Keratinocyte (primary cell): ENCODE results near the gene FNDC8. TPM values are rescaled to one million over a fixed set of nuclear protein-coding genes. Genes with fewer than 3 reads are reported as not detected.

Experiments
- DNase-seq: peaks from one replicate; pipeline ENCODE4 v3.0.0-alpha.2; 2011; ENCODE audit warnings: low read depth, missing footprints, low spot score
- FAIRE-seq: peaks from 2 replicates; lab custom pipeline; 2011; peaks lifted over from hg19 to GRCh38; lab: Jason Lieb, UNC
- H2AFZ ChIP-seq: 2 replicates; pipeline ENCODE4 v1.6.0; 2012; ENCODE audit warnings: low read length, control low read depth, inconsistent platforms; ENCODE audit not compliant: control insufficient read depth
- H3K27ac ChIP-seq: 2 replicates; pipeline ENCODE4 v1.5.1; 2011; ENCODE audit warnings: low read length; ENCODE audit not compliant: control insufficient read depth, insufficient read depth
- H3K27me3 ChIP-seq: 3 replicates; pipeline ENCODE4 v1.6.0; 2011; ENCODE audit warnings: low read length; ENCODE audit not compliant: control insufficient read depth, insufficient read depth; ENCODE audit errors: extremely low read depth
- H3K36me3 ChIP-seq, 2 experiments: 2 replicates in 1 of 2; 3 replicates in 1 of 2; pipeline ENCODE4 v1.5.1; 2011; ENCODE audit warnings: low read length in 2 of 2, mild to moderate bottlenecking in 1 of 2; ENCODE audit not compliant: control insufficient read depth in 2 of 2, insufficient read depth in 2 of 2; ENCODE audit errors: extremely low read depth in 1 of 2
- H3K4me1 ChIP-seq: 3 replicates; pipeline ENCODE4 v1.5.1; 2011; ENCODE audit warnings: low read length; ENCODE audit not compliant: control insufficient read depth, insufficient read depth; ENCODE audit errors: extremely low read depth
- H3K4me2 ChIP-seq: 3 replicates; pipeline ENCODE4 v1.6.0; 2011; ENCODE audit warnings: low read depth, low read length; ENCODE audit not compliant: control insufficient read depth, insufficient read depth; ENCODE audit errors: extremely low read depth
- H3K4me3 ChIP-seq, 3 experiments: fragments of 200-600 bp in 1 of 3; sonication (generic) in 1 of 3; 2 replicates in 2 of 3; 3 replicates in 1 of 3; pipeline ENCODE4 v1.5.1; 2011 to 2016; ENCODE audit warnings: low read length in 3 of 3, mild to moderate bottlenecking in 3 of 3, control low read depth in 2 of 3, inconsistent platforms in 1 of 3, low read depth in 1 of 3, mixed read lengths in 1 of 3, mixed run types in 1 of 3, moderate library complexity in 1 of 3; ENCODE audit not compliant: control insufficient read depth in 2 of 3, insufficient read depth in 2 of 3; ENCODE audit errors: extremely low read depth in 1 of 3
- H3K79me2 ChIP-seq: 2 replicates; pipeline ENCODE4 v1.6.0; 2012; ENCODE audit warnings: low read length; ENCODE audit not compliant: control insufficient read depth, insufficient read depth
- H3K9ac ChIP-seq: 3 replicates; pipeline ENCODE4 v1.6.0; 2011; ENCODE audit warnings: low read length; ENCODE audit not compliant: control insufficient read depth, insufficient read depth; ENCODE audit errors: extremely low read depth
- H3K9me1 ChIP-seq: 3 replicates; pipeline ENCODE4 v1.6.0; 2011; ENCODE audit warnings: low read length; ENCODE audit not compliant: control insufficient read depth, insufficient read depth; ENCODE audit errors: extremely low read depth
- H3K9me3 ChIP-seq: 2 replicates; pipeline ENCODE4 v1.5.1; 2012; ENCODE audit warnings: low read depth, low read length; ENCODE audit not compliant: control insufficient read depth
- H4K20me1 ChIP-seq: 3 replicates; pipeline ENCODE4 v1.6.0; 2011; ENCODE audit warnings: low read length; ENCODE audit not compliant: control insufficient read depth, insufficient read depth; ENCODE audit errors: extremely low read depth
- EZH2 ChIP-seq: IDR thresholded peaks from one replicate; pipeline ENCODE4 v1.6.1; 2012; ENCODE audit warnings: inconsistent platforms, mild to moderate bottlenecking, low read length, moderate library complexity
- dilution Hi-C: fragments of 300-500 bp; cut with MboI; formaldehyde crosslinking; loops from one replicate; pipeline ENCODE4 v1.7.0; 2020; ENCODE audit warnings: low sequenced_read_pairs; ENCODE audit not compliant: extremely low pct_ligation_motif_present
- polyA plus RNA-seq, 5 experiments: library from polyadenylated mRNA; depleted of rRNA in 3 of 5; stranded (reverse) in 3 of 5; stranded (forward) in 1 of 5; unstranded in 1 of 5; fragments of >200 nt; gene quantifications; 1 replicate in 1 of 5; 2 replicates in 3 of 5; 3 replicates in 1 of 5; pipeline versions ENCODE4 v1.2.1 to v1.2.3, GENCODE V29; 2011 to 2012; ENCODE audit warnings: missing spikeins in 2 of 5, low read depth in 1 of 5, low replicate concordance in 1 of 5
- TF ChIP-seq, protein P1 (sequence below), 3 experiments: IDR thresholded peaks in 1 of 3; conservative IDR thresholded peaks in 1 of 3; optimal IDR thresholded peaks in 1 of 3; 2 replicates in 2 of 3; 3 replicates in 1 of 3; pipeline versions ENCODE3 to v1.5.1; 2011; ENCODE audit warnings: low read length in 3 of 3, mild to moderate bottlenecking in 3 of 3, moderate library complexity in 2 of 3, control low read depth in 1 of 3, inconsistent platforms in 1 of 3; ENCODE audit not compliant: insufficient read depth in 2 of 3; ENCODE audit errors: extremely low read depth in 1 of 3

FNDC8 gene
- polyA plus RNA-seq, 1 donor (not counting 4 experiments of a cell fraction or from before 2014, with no cell fraction given): not detected

DNA sequence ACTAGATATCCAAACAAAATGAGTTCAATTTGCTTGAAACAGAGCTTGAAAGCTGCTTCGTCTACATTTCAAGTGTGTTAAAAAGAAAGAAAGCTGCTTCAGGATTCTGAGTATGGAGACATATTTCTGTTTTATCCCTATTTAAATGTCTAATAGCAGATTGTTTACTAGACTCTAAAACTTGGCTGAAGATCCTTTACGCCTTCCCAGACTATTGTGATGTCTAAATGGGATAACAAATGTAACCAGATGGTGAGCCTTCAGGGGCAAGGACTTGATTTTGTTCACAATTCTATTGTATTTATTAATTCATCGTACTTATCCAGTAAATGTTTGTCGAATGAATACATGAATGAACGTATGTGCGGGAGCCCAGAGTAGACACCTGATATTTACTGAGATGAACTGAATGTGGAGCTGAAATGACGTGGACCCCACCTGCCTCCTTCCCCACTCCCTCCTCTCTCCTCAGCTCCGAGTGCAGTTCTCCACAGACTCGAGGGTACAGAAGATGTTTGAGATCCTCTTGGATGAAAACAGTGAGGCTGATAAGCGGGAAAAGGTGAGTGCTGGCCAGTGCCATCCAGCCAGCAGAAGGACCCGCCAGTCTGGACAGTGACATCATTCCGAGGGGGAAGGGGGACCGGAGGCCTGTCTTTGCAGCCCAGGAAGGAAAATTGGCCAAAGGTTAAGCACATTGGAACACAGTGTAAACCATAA, 31.2 kb downstream of the FNDC8 start:
- H3K9me3 ChIP-seq: no peaks in the 10 kb centered on the region
- no peaks in the 10 kb centered on the region for H3K36me3 ChIP-seq
- peaks cover 5% of the 10 kb centered on the region for H3K27me3 ChIP-seq
- no peaks in the 10 kb centered on the region for H3K4me1 ChIP-seq
- no peaks in the 10 kb centered on the region for H3K9me1 ChIP-seq
- no peak overlapping the region for H3K9ac ChIP-seq
- no peaks in the 10 kb centered on the region for H3K79me2 ChIP-seq
- H4K20me1 ChIP-seq: no peaks in the 10 kb centered on the region
- H2AFZ ChIP-seq: no peak overlapping the region
- TF ChIP-seq, protein P1, sequence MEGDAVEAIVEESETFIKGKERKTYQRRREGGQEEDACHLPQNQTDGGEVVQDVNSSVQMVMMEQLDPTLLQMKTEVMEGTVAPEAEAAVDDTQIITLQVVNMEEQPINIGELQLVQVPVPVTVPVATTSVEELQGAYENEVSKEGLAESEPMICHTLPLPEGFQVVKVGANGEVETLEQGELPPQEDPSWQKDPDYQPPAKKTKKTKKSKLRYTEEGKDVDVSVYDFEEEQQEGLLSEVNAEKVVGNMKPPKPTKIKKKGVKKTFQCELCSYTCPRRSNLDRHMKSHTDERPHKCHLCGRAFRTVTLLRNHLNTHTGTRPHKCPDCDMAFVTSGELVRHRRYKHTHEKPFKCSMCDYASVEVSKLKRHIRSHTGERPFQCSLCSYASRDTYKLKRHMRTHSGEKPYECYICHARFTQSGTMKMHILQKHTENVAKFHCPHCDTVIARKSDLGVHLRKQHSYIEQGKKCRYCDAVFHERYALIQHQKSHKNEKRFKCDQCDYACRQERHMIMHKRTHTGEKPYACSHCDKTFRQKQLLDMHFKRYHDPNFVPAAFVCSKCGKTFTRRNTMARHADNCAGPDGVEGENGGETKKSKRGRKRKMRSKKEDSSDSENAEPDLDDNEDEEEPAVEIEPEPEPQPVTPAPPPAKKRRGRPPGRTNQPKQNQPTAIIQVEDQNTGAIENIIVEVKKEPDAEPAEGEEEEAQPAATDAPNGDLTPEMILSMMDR (optimal IDR thresholded peaks at IDR 0.05 in 1 of 3, IDR thresholded peaks at IDR 0.05 in 1 of 3, conservative IDR thresholded peaks at IDR 0.05 in 1 of 3; ENCODE audit: extremely low read depth in 1 of 3, insufficient read depth in 2 of 3, low read length in 3 of 3): no peak
- no peak for TF ChIP-seq EZH2
- no peak overlapping the region for H3K4me3 ChIP-seq
- H3K27ac ChIP-seq: no peak overlapping the region
- DNase-seq (no peak), FAIRE-seq (no peak)
- H3K4me2 ChIP-seq: no peak overlapping the region
- dilution Hi-C loops: no loop called here

DNA sequence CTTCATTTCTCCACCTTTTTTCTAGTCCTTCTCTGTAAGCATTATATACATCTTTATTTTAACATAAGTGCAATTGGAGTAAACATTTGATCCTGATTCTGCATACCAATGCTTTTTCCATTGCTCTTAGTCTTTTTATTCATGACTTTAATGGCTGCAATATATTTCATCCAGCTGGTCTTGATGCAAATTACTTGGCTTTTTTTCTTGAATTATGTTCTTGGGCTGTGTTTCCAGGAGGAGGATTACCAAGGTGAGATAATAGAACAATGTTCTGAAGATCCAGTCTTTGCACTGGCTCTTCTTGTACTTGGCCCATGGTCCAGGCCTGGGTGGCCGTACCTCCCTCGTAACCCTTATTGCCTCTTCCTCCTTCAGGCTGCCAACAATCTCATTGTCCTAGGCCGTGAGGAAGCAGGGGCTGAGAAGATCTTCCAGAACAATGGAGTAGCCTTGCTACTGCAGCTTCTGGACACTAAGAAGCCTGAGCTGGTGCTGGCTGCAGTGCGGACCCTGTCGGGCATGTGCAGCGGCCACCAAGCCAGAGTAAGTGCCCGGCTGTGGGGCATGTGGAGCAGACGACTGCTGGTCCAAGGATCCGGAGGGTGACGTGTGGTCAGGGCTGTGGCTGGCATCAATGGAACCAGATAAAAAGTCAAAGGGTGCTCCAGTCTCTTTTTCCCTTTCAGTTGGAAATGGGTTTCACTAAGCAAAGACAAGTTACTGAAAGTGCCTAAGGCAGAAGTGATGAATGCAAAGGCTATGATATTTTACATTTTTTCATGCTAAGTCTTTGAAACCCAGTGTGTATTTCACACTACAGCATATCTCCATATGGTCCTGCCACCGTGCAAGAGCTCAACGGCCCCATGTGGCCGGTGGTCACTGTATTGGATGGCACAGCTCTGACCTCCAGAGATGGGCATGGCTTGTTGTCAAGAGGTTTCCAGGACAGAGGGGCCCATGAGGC, 33.1 kb downstream of the FNDC8 start:
- Histone ChIP-seq H3K4me1 (peaks cover 5% of the 10 kb centered on the region), H3K27ac (no peak overlapping the region), H3K79me2 (no peaks in the 10 kb centered on the region), H3K4me2 (no peak overlapping the region), H3K27me3 (no peaks in the 10 kb centered on the region), H3K36me3 (no peaks in the 10 kb centered on the region), H4K20me1 (no peaks in the 10 kb centered on the region), H3K9me3 (no peaks in the 10 kb centered on the region), H3K9me1 (no peaks in the 10 kb centered on the region), H2AFZ (no peak overlapping the region), H3K9ac (no peak overlapping the region), H3K4me3 (no peak overlapping the region)
- no peak for DNase-seq
- no peak for FAIRE-seq
- dilution Hi-C loops: no loop called here
- TF ChIP-seq EZH2: no peak
- TF ChIP-seq, protein P1 (optimal IDR thresholded peaks at IDR 0.05 in 1 of 3, IDR thresholded peaks at IDR 0.05 in 1 of 3, conservative IDR thresholded peaks at IDR 0.05 in 1 of 3; ENCODE audit: extremely low read depth in 1 of 3, insufficient read depth in 2 of 3, low read length in 3 of 3): no peak
